Neural crest cell (in vitro differentiated cells): ENCODE measurements around the gene SUSD2. TPM values are rescaled to one million over a fixed set of nuclear protein-coding genes. Genes with fewer than 3 reads are reported as not detected.

Experiments
- DNase-seq: peaks from one replicate; pipeline ENCODE4 v3.0.0; 2021; ENCODE audit warnings: low read depth, mixed read lengths, low spot score
- H3K27ac Mint-ChIP-seq: one replicate; pipeline ENCODE4 v1.8.0; 2021; ENCODE audit warnings: mild to moderate bottlenecking, mixed read lengths; ENCODE audit not compliant: unreplicated experiment
- H3K27me3 Mint-ChIP-seq: 2 replicates; pipeline ENCODE4 v1.8.0; 2021; ENCODE audit warnings: low read depth, mild to moderate bottlenecking, mixed read lengths
- H3K36me3 Mint-ChIP-seq: 2 replicates; pipeline ENCODE4 v1.8.0; 2021; ENCODE audit warnings: low read depth, mild to moderate bottlenecking, mixed read lengths
- H3K4me1 Mint-ChIP-seq: 2 replicates; pipeline ENCODE4 v1.8.0; 2021; ENCODE audit warnings: mixed read lengths
- H3K4me3 Mint-ChIP-seq: one replicate; pipeline ENCODE4 v1.8.0; 2021; ENCODE audit warnings: mild to moderate bottlenecking, mixed read lengths
- H3K9me3 Mint-ChIP-seq: 2 replicates; pipeline ENCODE4 v1.8.0; 2021; ENCODE audit warnings: mixed read lengths
- total RNA-seq: library from RNA; stranded (reverse); gene quantifications from 2 replicates; pipeline ENCODE4 v1.2.1, GENCODE V29; 2021
- TF ChIP-seq, protein P1 (sequence below): fragments of 200-600 bp; sonication (generic); conservative IDR thresholded peaks from 2 replicates; pipeline ENCODE4 v1.5.0; 2021; ENCODE audit warnings: antibody characterized with exemption, mild to moderate bottlenecking

Gene SUSD2
- total RNA-seq, 1 donor from 2014 or later = 0.37 TPM

DNA sequence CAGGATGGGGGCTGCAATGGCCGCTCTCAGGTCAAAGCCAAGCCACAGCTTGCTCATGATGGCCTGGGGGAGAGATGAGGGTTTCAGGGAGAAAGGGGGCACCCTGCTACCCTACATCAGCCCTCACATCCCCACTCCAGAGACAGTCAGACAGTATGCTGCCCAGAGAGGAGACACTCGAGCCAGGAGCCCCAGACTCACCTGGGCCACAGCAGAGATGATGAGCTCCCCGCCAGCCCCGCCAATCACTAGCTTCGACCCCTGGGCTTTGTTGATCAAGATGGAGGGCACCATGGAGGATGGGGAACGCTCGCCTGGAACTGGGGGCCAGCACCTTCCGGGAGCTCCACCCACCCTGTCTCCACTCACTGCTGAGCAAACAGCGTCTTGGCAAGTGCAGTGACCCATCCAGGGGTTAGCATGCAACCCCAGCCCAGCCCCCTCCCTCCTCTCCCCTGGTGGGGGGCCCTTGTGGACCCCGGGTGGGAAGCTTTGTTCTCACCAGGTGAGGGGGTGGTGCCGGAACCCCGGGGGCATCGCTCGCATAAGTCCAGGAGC lies 43.8 kb downstream of the SUSD2 start:
- Mint-ChIP-seq H3K9me3 (no peaks in the 10 kb centered on the region), H3K36me3 (no peaks in the 10 kb centered on the region), H3K4me3 (no peak overlapping the region), H3K4me1 (no peaks in the 10 kb centered on the region), H3K27me3 (no peaks in the 10 kb centered on the region), H3K27ac (no peak overlapping the region)
- DNase-seq = no peak
- TF ChIP-seq, protein P1, sequence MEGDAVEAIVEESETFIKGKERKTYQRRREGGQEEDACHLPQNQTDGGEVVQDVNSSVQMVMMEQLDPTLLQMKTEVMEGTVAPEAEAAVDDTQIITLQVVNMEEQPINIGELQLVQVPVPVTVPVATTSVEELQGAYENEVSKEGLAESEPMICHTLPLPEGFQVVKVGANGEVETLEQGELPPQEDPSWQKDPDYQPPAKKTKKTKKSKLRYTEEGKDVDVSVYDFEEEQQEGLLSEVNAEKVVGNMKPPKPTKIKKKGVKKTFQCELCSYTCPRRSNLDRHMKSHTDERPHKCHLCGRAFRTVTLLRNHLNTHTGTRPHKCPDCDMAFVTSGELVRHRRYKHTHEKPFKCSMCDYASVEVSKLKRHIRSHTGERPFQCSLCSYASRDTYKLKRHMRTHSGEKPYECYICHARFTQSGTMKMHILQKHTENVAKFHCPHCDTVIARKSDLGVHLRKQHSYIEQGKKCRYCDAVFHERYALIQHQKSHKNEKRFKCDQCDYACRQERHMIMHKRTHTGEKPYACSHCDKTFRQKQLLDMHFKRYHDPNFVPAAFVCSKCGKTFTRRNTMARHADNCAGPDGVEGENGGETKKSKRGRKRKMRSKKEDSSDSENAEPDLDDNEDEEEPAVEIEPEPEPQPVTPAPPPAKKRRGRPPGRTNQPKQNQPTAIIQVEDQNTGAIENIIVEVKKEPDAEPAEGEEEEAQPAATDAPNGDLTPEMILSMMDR = no peak

DNA sequence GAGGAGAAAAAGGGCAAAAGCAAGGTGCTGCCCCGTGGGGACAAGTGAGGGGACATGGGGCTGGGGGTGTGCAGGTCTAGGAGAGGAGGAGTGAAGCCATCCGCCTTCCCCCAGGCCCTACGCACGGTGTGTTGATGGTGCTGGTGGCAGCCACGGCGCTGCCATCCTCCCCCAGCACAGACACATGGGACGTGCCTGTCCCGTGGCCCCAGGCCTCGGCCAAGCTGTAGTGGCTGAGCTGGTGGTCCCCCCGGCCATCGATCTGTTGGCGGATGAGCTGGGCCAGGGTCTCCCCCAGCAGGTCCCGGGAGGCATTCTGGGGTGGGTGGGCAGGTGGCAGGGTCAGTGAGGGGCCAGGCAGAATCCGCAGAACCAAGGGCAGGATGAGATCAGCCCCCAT lies 44.7 kb downstream of the SUSD2 start:
- Mint-ChIP-seq H3K27ac (no peak overlapping the region), H3K36me3 (no peaks in the 10 kb centered on the region), H3K4me3 (no peak overlapping the region), H3K27me3 (no peaks in the 10 kb centered on the region), H3K4me1 (no peaks in the 10 kb centered on the region), H3K9me3 (no peaks in the 10 kb centered on the region)
- no peak for DNase-seq
- TF ChIP-seq, protein P1 = no peak

DNA sequence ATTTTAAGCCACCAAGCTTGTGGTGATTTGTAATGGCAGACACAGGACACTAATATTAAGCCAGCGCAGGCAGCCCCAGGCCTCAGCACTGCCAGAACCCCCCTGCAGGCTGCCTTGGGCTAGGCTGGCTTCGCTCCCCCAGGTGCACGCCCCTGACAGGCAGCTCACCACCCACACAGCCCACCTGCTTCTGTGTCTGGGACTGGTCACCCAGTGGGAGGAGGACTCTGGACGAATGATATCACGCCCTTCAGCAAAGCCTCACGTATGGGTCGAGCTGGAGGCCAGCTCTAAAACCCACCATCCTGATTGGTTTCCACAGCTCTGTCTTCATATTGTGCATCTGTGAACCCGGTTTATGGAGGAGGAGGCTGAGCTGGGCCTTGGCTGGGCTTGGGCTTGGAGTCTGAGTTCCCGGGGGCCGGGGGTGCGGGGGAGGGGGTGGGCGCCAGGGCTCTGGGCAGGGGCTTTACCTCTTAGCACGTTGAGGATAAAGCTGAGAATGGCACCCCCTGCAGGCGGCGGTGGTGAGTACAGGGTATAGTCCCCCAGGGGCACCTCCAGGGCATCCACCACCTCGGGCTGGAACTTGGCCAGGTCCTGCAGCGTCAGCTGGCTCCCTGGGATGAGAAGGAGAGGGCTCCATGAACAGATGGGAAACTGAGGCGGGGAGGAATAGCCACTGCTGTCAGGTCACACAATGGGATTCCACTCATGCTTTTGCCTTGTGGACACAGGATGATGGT lies 49.8 kb downstream of the SUSD2 start:
- Mint-ChIP-seq H3K36me3 (no peaks in the 10 kb centered on the region), H3K9me3 (no peaks in the 10 kb centered on the region), H3K4me1 (no peaks in the 10 kb centered on the region), H3K4me3 (no peak overlapping the region), H3K27me3 (no peaks in the 10 kb centered on the region), H3K27ac (peak overlapping the region; percentile 43)
- peak; percentile 52 for DNase-seq
- TF ChIP-seq, protein P1 = peak; percentile 53

DNA sequence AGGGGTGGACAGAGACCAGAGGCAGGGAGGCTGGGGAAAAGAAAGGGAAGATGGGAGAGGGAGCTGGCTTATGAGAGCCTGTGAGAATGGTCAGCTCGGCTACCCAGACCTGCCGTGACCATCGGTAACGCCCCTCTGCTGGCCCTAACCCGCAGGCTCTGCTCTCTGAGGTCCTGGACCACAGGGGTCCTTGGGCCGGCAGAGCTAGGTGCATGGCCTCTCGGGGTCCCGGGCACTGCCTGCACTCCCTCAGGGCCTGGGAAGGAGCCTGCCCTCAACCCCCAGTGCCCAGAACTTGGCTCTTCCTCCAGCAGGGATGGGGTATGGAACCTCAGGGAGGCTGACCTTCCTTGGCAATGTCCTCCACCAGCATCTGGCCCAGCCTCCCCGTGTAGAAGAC lies 50.4 kb downstream of the SUSD2 start:
- no peak for DNase-seq
- Mint-ChIP-seq H3K4me1 (no peaks in the 10 kb centered on the region), H3K4me3 (no peak overlapping the region), H3K27ac (peak overlapping the region; percentile 43), H3K9me3 (no peaks in the 10 kb centered on the region), H3K27me3 (no peaks in the 10 kb centered on the region), H3K36me3 (no peaks in the 10 kb centered on the region)
- TF ChIP-seq, protein P1 = no peak

DNA sequence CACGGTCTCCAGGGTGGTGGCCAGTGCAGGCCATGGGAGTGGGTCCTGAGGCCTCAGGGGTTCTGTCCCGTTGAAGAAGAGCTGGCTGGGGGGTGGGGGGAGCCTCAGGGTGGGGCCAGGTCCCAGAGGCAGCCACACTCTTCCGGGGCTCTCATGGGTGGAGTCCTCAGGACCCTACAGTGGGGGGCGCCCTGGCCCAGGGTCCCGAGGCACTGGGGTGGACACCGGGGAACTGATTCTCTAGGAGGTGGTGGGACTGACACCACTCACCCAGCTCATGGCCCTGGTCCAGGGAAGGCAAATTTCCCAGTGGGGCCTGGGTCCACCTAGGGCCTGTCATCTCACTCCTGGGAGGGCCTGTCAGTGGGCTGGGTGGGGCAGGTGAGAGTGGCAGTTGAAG lies 50.8 kb downstream of the SUSD2 start:
- no peaks in the 10 kb centered on the region for H3K36me3 Mint-ChIP-seq
- no peak for DNase-seq
- no peaks in the 10 kb centered on the region for H3K27me3 Mint-ChIP-seq
- no peaks in the 10 kb centered on the region for H3K4me1 Mint-ChIP-seq
- no peaks in the 10 kb centered on the region for H3K9me3 Mint-ChIP-seq
- no peak overlapping the region for H3K27ac Mint-ChIP-seq
- TF ChIP-seq, protein P1 = no peak
- H3K4me3 Mint-ChIP-seq = no peak overlapping the region
